GM18858 (cell line): ENCODE data around the gene GLT8D2.

Experiments
- ATAC-seq: cut with Tn5 transposase; IDR thresholded peaks from one replicate; pipeline ENCODE4 v1.9.1; 2021; ENCODE audit not compliant: unreplicated experiment

GLT8D2 gene

GRCh38 chr12:104049903-104050356 is at the start of gene GLT8D2:
Gene GLT8D2 (minus strand): TSS chr12:104050187. CDS start chr12:104019648, 30,539 bp downstream.
- ATAC-seq: no peak

GRCh38 chr12:104097954-104098353 is 48.0 kb upstream of the GLT8D2 start:
- ATAC-seq: no peak

GRCh38 chr12:104095289-104095688 is 45.3 kb upstream of the GLT8D2 start:
- no peak for ATAC-seq

GRCh38 chr12:104094284-104094683 is 44.3 kb upstream of the GLT8D2 start:
- no peak for ATAC-seq

- no peak for ATAC-seq
These were observed 41.1 kb upstream of the GLT8D2 start for GRCh38 chr12:104091136-104091535.

- ATAC-seq: no peak
These were observed 40.7 kb upstream of the GLT8D2 start for GRCh38 chr12:104090685-104091084.

- ATAC-seq: peak; percentile 87
These were observed 33.9 kb upstream of the GLT8D2 start for GRCh38 chr12:104083769-104084475.

- ATAC-seq: no peak
These were observed 30.8 kb upstream of the GLT8D2 start for GRCh38 chr12:104080764-104081163.

- no peak for ATAC-seq
These were observed 29.0 kb upstream of the GLT8D2 start for GRCh38 chr12:104079024-104079423.

- no peak for ATAC-seq
These were observed 23.7 kb upstream of the GLT8D2 start for GRCh38 chr12:104073699-104074098.

- no peak for ATAC-seq
These were observed 22.1 kb upstream of the GLT8D2 start for GRCh38 chr12:104072099-104072498.

- ATAC-seq: no peak
These were observed 14.9 kb upstream of the GLT8D2 start for GRCh38 chr12:104064842-104065427.

GRCh38 chr12:104064031-104064841 is 14.2 kb upstream of the GLT8D2 start, which contains the start of gene HCFC2:
Gene HCFC2 (plus strand): TSS chr12:104064531. CDS start chr12:104064561, 30 bp downstream.
- ATAC-seq: peak; percentile 68

- ATAC-seq: peak; percentile 29
These were observed 13.7 kb upstream of the GLT8D2 start for GRCh38 chr12:104063712-104064030.

- ATAC-seq: no peak
These were observed 10.8 kb upstream of the GLT8D2 start for GRCh38 chr12:104060791-104061190.

- no peak for ATAC-seq
These were observed 10.0 kb upstream of the GLT8D2 start for GRCh38 chr12:104059963-104060362.

GRCh38 chr12:104058802-104059201 is 8.8 kb upstream of the GLT8D2 start:
- no peak for ATAC-seq

GRCh38 chr12:104057771-104058197 is 7.8 kb upstream of the GLT8D2 start:
- no peak for ATAC-seq

GRCh38 chr12:104056419-104056972 is 6.5 kb upstream of the GLT8D2 start:
- ATAC-seq: no peak

- ATAC-seq: no peak
These were observed 5.8 kb upstream of the GLT8D2 start for GRCh38 chr12:104055686-104056388.
